Neuron (in vitro differentiated cells): ENCODE measurements around the gene POLD1.

Experiments used
- H2AFZ ChIP-seq: one replicate; pipeline ENCODE4 v1.6.1; 2013; ENCODE audit warnings: low read depth, mild to moderate bottlenecking, inconsistent platforms, low read length, moderate library complexity
- H3K27me3 ChIP-seq: one replicate; pipeline ENCODE4 v1.6.1; 2013; ENCODE audit warnings: low read length; ENCODE audit not compliant: insufficient read depth
- H3K36me3 ChIP-seq: one replicate; pipeline ENCODE4 v1.6.1; 2013; ENCODE audit warnings: low read length; ENCODE audit not compliant: insufficient read depth
- H3K4me1 ChIP-seq: one replicate; pipeline ENCODE4 v1.6.1; 2013; ENCODE audit warnings: low read length; ENCODE audit not compliant: insufficient read depth
- H3K4me3 ChIP-seq: 2 replicates; pipeline ENCODE4 v1.5.1; 2013; ENCODE audit warnings: mild to moderate bottlenecking, low read length, moderate library complexity
- H3K9me3 ChIP-seq: one replicate; pipeline ENCODE4 v1.6.1; 2013; ENCODE audit warnings: low read length

POLD1 gene

GRCh38 chr19:50457300-50457699 is 73.2 kb downstream of the POLD1 start:
- Histone ChIP-seq H3K27me3 (no peaks in the 10 kb centered on the region), H3K9me3 (peaks cover 1% of the 10 kb centered on the region), H3K4me3 (no peak overlapping the region), H3K4me1 (peaks cover 7% of the 10 kb centered on the region), H3K36me3 (no peaks in the 10 kb centered on the region), H2AFZ (no peak overlapping the region)

GRCh38 chr19:50458396-50459066 is 74.4 kb downstream of the POLD1 start:
- no peaks in the 10 kb centered on the region for H3K36me3 ChIP-seq
- no peaks in the 10 kb centered on the region for H3K27me3 ChIP-seq
- H2AFZ ChIP-seq: no peak overlapping the region

GRCh38 chr19:50459067-50459456 is 74.9 kb downstream of the POLD1 start:
- Histone ChIP-seq H3K36me3 (no peaks in the 10 kb centered on the region), H2AFZ (no peak overlapping the region), H3K27me3 (no peaks in the 10 kb centered on the region), H3K4me3 (no peak overlapping the region), H3K9me3 (peaks cover 1% of the 10 kb centered on the region), H3K4me1 (peaks cover 7% of the 10 kb centered on the region)

More at GRCh38 chr19:50458396-50459066, 74.4 kb downstream of the POLD1 start:
- Histone ChIP-seq H3K4me3 (no peak overlapping the region), H3K4me1 (peaks cover 7% of the 10 kb centered on the region), H3K9me3 (peaks cover 1% of the 10 kb centered on the region)

DNA sequence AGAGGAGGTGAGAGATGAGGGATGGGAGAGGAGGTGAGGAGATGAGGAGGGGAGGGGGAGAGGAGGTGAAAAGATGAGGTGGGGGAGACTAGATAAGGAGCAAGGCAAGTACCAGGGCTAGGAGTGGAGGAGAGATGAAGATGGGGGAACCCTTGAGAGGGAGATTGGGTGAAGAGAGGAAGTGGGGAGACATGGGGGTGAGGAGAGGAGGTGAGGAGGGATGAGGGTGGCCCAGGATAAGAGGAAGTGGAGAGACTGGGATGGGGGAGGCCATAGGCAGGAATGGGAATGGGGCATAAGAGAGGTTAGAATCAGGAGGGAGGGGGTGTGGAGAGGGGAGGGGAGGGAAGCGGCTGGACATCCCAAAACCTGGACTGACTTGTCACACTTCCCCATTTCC is 75.5 kb downstream of the POLD1 start:
- Histone ChIP-seq H3K36me3 (no peaks in the 10 kb centered on the region), H3K4me1 (peaks cover 7% of the 10 kb centered on the region), H3K9me3 (peaks cover 1% of the 10 kb centered on the region), H2AFZ (no peak overlapping the region), H3K27me3 (no peaks in the 10 kb centered on the region), H3K4me3 (no peak overlapping the region)

GRCh38 chr19:50460161-50460765 is 76.1 kb downstream of the POLD1 start:
- Histone ChIP-seq H3K27me3 (no peaks in the 10 kb centered on the region), H2AFZ (no peak overlapping the region), H3K4me1 (peaks cover 7% of the 10 kb centered on the region), H3K36me3 (no peaks in the 10 kb centered on the region), H3K9me3 (no peaks in the 10 kb centered on the region), H3K4me3 (no peak overlapping the region)

DNA sequence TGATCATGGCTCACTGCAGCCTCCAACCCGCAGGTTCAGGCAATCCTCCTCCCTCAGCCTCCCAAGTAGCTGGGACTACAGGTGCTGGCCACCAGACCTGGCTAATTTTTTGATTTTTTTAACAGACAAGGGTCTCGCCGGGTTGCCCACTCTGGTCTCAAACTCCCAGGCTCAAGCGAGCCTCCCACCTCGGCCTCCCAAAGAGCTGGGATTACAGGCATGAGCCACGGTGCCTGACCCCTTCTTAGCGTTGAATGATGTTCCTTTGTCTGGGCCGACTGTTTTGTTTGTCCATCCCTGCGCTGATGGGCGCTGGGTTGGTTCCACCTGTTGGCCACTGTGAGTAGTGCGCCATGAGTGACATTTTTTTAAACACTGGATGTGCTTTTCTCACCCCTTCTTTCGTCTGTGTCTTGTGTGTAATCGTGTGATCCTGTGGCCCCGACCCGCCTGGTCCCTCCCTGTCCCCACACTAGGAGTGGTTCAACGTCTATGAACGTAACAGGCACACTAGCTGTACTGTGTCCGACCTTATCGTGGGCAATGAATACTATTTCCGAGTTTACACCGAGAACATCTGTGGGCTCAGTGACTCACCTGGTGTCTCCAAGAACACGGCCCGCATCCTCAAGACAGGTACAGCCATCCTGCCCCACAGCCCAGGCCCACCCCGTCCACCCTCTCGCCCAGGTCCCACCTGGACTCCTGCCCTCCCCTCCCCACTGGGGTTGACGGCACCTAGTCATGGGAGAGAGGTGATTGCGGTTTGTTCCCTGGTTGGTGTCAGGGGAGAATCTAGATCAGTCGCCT is 77.1 kb downstream of the POLD1 start:
- Histone ChIP-seq H3K4me1 (peaks cover 15% of the 10 kb centered on the region), H3K4me3 (no peak overlapping the region), H3K9me3 (no peaks in the 10 kb centered on the region), H2AFZ (no peak overlapping the region), H3K27me3 (no peaks in the 10 kb centered on the region), H3K36me3 (no peaks in the 10 kb centered on the region)

- no peaks in the 10 kb centered on the region for H3K27me3 ChIP-seq
- no peak overlapping the region for H3K4me3 ChIP-seq
- no peaks in the 10 kb centered on the region for H3K9me3 ChIP-seq
- H3K4me1 ChIP-seq: peaks cover 23% of the 10 kb centered on the region
- H3K36me3 ChIP-seq: no peaks in the 10 kb centered on the region
- H2AFZ ChIP-seq: no peak overlapping the region
These were observed 78.8 kb downstream of the POLD1 start for GRCh38 chr19:50462970-50463369.

DNA sequence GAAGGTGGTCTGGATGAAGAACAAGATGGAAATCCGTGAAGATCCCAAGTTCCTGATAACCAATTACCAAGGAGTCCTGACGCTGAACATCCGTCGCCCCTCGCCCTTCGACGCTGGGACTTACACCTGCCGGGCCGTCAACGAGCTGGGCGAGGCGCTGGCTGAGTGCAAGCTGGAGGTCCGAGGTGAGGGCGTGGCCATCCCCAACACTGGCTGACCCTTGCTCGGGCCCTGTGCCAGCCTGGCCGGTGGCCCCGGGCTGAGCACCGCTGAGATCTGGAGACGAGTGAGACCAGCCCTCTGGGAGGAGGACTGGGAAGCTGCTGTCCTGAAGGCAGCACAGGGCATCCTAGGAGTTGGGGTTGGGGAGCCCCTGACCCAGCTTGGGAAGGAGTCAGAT is 80.2 kb downstream of the POLD1 start:
- Histone ChIP-seq H2AFZ (no peak overlapping the region), H3K27me3 (no peaks in the 10 kb centered on the region), H3K36me3 (no peaks in the 10 kb centered on the region), H3K4me1 (peaks cover 23% of the 10 kb centered on the region), H3K4me3 (no peak overlapping the region), H3K9me3 (no peaks in the 10 kb centered on the region)

DNA sequence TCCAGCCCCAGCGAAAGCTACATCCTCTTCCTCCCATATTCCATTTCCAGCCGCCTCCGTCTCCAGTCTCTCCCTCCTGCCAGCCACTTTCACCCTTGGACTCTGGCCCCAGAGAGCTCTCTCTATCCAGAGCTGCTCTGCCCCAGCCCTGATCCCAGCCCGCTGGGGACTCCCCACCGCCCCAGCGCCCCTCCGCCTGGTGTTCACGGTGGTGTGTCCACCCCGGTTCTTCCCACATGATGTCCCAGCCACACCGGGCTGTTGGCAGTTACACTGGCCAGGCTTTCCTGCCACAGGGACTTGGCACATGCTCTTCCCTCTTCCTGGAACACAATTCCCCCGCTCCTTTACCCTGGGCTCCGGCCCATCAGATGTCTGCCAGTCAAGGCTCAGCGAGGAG is 80.9 kb downstream of the POLD1 start:
- H3K4me3 ChIP-seq: no peak overlapping the region
- no peak overlapping the region for H2AFZ ChIP-seq
- peaks cover 23% of the 10 kb centered on the region for H3K4me1 ChIP-seq
- H3K9me3 ChIP-seq: no peaks in the 10 kb centered on the region
- H3K36me3 ChIP-seq: no peaks in the 10 kb centered on the region
- H3K27me3 ChIP-seq: no peaks in the 10 kb centered on the region

DNA sequence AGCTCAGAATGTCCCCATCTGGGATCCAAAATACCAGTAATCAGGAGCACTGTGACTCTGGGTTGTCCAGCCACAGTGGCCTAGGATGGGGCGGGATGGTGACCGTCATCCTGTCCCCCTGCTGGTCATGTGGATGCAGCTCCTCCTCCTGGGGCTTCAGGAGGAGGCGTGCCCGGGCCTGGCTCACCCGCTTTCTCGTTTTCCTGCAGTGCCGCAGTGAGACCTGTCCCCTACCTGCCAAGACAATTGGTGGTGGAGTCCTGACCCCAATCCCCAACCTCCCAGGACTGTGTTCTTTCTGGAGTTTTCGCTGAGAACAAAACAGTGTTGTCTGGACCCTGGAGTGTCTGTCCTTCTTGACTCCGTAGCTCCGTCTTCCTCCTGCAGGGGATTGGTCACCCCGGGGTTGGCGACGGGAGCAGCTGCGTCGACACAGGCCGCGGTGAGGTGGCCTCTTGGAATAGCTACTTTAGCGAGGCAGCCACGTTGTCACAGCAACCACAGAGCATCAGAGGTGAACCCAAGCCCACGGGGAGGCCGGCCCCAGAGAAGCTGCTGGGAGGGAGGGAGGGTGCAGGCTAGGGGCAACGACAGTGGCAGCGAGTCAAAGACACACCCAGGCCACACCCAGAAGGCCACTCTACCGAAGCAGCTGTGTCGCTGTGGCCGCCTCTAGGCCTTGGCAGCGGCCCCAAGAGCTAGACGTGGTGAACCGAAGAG is 82.0 kb downstream of the POLD1 start:
- H3K9me3 ChIP-seq: no peaks in the 10 kb centered on the region
- no peaks in the 10 kb centered on the region for H3K36me3 ChIP-seq
- peak overlapping the region; percentile 1 for H3K4me3 ChIP-seq

DNA sequence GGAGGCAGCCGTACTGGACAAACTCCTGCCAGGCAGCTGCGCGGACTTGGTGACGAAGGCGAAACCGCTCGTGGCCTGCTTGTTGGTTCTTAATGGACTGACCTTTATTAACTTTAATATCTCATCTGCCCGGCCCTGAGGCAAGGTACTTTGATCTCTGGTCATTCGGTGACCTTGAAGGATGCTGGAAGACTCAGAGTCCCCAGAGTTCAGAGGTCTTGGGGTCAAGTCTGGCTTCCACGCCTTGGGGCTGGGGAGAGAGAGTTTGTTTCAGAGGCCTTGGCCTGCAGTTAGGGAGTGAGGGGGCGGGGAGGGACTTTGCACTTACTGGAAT is 82.5 kb downstream of the POLD1 start:
- H3K36me3 ChIP-seq: no peaks in the 10 kb centered on the region
- no peaks in the 10 kb centered on the region for H3K27me3 ChIP-seq
- peaks cover 15% of the 10 kb centered on the region for H3K4me1 ChIP-seq
- no peaks in the 10 kb centered on the region for H3K9me3 ChIP-seq
- no peak overlapping the region for H2AFZ ChIP-seq
- no peak overlapping the region for H3K4me3 ChIP-seq

More for the DNA sequence above, 82.0 kb downstream of the POLD1 start:
- H2AFZ ChIP-seq: no peak overlapping the region
- no peaks in the 10 kb centered on the region for H3K27me3 ChIP-seq
- H3K4me1 ChIP-seq: peaks cover 15% of the 10 kb centered on the region

- no peaks in the 10 kb centered on the region for H3K9me3 ChIP-seq
- H3K4me1 ChIP-seq: peaks cover 15% of the 10 kb centered on the region
- H3K4me3 ChIP-seq: no peak overlapping the region
- no peaks in the 10 kb centered on the region for H3K36me3 ChIP-seq
- no peak overlapping the region for H2AFZ ChIP-seq
- H3K27me3 ChIP-seq: no peaks in the 10 kb centered on the region
These were observed 83.4 kb downstream of the POLD1 start for GRCh38 chr19:50467566-50467965.
